ENCODE measurements around the gene PVALB.

PVALB gene

DNA sequence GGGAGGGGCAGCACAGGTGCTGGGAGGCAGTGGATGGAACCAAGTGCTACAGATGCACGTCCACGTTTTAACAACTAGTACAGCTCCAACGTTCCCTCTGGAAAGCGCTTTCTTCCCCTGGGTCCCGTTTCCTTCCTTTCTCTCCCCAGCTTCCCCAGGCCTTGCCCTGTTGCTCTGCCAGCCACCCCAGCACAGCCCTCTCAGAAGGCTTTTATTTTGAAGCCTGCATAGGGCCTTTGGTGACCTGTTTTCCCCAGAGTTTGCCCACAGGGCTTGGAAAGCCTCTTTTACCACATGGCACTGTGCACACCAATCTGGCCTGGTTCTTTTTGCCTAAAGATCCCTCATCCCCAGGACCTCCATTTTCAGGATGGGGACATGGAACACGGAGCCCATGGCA is 30.1 kb upstream of the PVALB start:
- DNase-seq, result no peak
- Histone ChIP-seq H3K4me3 (ENCODE audit: control insufficient read depth in 1 of 7, extremely low read depth in 1 of 7, insufficient read depth in 4 of 7, low read depth in 2 of 7, low read length in 6 of 7) (no peak overlapping the region), H3K36me3 (ENCODE audit: control insufficient read depth in 4 of 4, insufficient read depth in 4 of 4, low read length in 3 of 4) (no peaks in the 10 kb centered on the region), H3K9me3 (ENCODE audit: control extremely low read depth in 1 of 5, control insufficient read depth in 4 of 5, insufficient read depth in 2 of 5, low read depth in 1 of 5, low read length in 4 of 5) (no peaks in the 10 kb centered on the region), H3K27me3 (replicated peaks in 2 of 5; ENCODE audit: control insufficient read depth in 4 of 5, insufficient read depth in 5 of 5, low read length in 4 of 5) (peaks cover 0 to 5% (median 0%) of the 10 kb centered on the region in 5 experiments), H3K4me1 (ENCODE audit: control extremely low read depth in 1 of 4, control insufficient read depth in 4 of 4, insufficient read depth in 4 of 4, low read length in 3 of 4) (peaks cover 0 to 4% (median 0%) of the 10 kb centered on the region in 4 experiments), H3K27ac (ENCODE audit: insufficient read depth in 1 of 2, low read depth in 1 of 2, low read length in 2 of 2, poor library complexity in 1 of 2, severe bottlenecking in 2 of 2) (no peak overlapping the region)
- CTCF ChIA-PET, result interaction anchor here (1.4 kb wide), 1 partner anchor 9 kb away, joined by 6 read pairs; no protein-coding TSS in a partner anchor
- POLR2A ChIA-PET, result no interaction called here
- 77% methylated on average over 5 of the region's 6 CpGs for WGBS (ENCODE audit: insufficient coverage)

GRCh38 chr22:36846271-36846670 is 29.4 kb upstream of the PVALB start:
- DNase-seq, result no peak
- Histone ChIP-seq H3K9me3 (ENCODE audit: control extremely low read depth in 1 of 5, control insufficient read depth in 4 of 5, insufficient read depth in 2 of 5, low read depth in 1 of 5, low read length in 4 of 5) (no peaks in the 10 kb centered on the region), H3K4me1 (ENCODE audit: control extremely low read depth in 1 of 4, control insufficient read depth in 4 of 4, insufficient read depth in 4 of 4, low read length in 3 of 4) (peaks cover 0 to 4% (median 0%) of the 10 kb centered on the region in 4 experiments), H3K36me3 (ENCODE audit: control insufficient read depth in 4 of 4, insufficient read depth in 4 of 4, low read length in 3 of 4) (no peaks in the 10 kb centered on the region), H3K27ac (ENCODE audit: insufficient read depth in 1 of 2, low read depth in 1 of 2, low read length in 2 of 2, poor library complexity in 1 of 2, severe bottlenecking in 2 of 2) (no peak overlapping the region), H3K27me3 (replicated peaks in 2 of 5; ENCODE audit: control insufficient read depth in 4 of 5, insufficient read depth in 5 of 5, low read length in 4 of 5) (peaks cover 0 to 4% (median 0%) of the 10 kb centered on the region in 5 experiments), H3K4me3 (ENCODE audit: control insufficient read depth in 1 of 7, extremely low read depth in 1 of 7, insufficient read depth in 4 of 7, low read depth in 2 of 7, low read length in 6 of 7) (no peak overlapping the region)
- 86% methylated on average over 5 of the region's 5 CpGs for WGBS (ENCODE audit: insufficient coverage)
- ChIA-PET CTCF (interaction anchor here (1.4 kb wide), 2 partner anchors 10 to 12 kb away, joined by 4 to 6 read pairs; no protein-coding TSS in a partner anchor), POLR2A (no interaction called here)

DNA sequence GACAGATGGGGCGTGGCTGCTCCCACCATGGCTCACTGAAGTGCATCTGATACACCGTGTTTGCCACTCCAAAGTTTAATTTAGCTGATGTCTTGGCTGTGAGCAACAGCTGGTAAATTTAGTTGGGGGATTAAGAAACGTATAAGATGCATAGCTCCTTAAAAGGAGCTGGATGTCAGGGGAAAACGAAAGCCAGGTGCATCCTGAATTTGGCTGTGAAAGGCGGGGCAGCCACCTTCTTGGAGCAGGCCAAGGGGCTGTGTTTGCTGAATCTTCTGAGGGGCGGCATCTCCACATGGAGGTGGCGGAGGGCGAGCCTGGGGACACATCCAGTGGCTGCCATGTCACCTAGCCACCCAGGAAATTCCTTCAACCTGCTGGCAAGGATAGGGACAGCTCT is 23.3 kb upstream of the PVALB start:
- H3K4me3 ChIP-seq (ENCODE audit: control insufficient read depth in 1 of 7, extremely low read depth in 1 of 7, insufficient read depth in 4 of 7, low read depth in 2 of 7, low read length in 6 of 7), result no peak overlapping the region
- H3K36me3 ChIP-seq (ENCODE audit: control insufficient read depth in 4 of 4, insufficient read depth in 4 of 4, low read length in 3 of 4), result no peaks in the 10 kb centered on the region
- ChIA-PET CTCF (interaction anchor here (1.0 to 1.5 kb wide), 2 partner anchors 13 to 16 kb away, joined by 3 to 6 read pairs; no protein-coding TSS in a partner anchor), POLR2A (no interaction called here)
- H3K4me1 ChIP-seq (ENCODE audit: control extremely low read depth in 1 of 4, control insufficient read depth in 4 of 4, insufficient read depth in 4 of 4, low read length in 3 of 4), result peaks cover 3 to 8% (median 7%) of the 10 kb centered on the region in 4 experiments
- DNase-seq, result peak in 2 of 3 donors; percentile 71 to 80
- H3K27me3 ChIP-seq (replicated peaks in 2 of 5; ENCODE audit: control insufficient read depth in 4 of 5, insufficient read depth in 5 of 5, low read length in 4 of 5), result peaks cover 0 to 2% (median 0%) of the 10 kb centered on the region in 5 experiments
- WGBS (ENCODE audit: insufficient coverage), result 57% methylated on average over 5 of the region's 8 CpGs
- no peak overlapping the region for H3K27ac ChIP-seq (ENCODE audit: insufficient read depth in 1 of 2, low read depth in 1 of 2, low read length in 2 of 2, poor library complexity in 1 of 2, severe bottlenecking in 2 of 2)
- H3K9me3 ChIP-seq (ENCODE audit: control extremely low read depth in 1 of 5, control insufficient read depth in 4 of 5, insufficient read depth in 2 of 5, low read depth in 1 of 5, low read length in 4 of 5), result peaks cover 0 to 3% (median 2%) of the 10 kb centered on the region in 5 experiments

DNA sequence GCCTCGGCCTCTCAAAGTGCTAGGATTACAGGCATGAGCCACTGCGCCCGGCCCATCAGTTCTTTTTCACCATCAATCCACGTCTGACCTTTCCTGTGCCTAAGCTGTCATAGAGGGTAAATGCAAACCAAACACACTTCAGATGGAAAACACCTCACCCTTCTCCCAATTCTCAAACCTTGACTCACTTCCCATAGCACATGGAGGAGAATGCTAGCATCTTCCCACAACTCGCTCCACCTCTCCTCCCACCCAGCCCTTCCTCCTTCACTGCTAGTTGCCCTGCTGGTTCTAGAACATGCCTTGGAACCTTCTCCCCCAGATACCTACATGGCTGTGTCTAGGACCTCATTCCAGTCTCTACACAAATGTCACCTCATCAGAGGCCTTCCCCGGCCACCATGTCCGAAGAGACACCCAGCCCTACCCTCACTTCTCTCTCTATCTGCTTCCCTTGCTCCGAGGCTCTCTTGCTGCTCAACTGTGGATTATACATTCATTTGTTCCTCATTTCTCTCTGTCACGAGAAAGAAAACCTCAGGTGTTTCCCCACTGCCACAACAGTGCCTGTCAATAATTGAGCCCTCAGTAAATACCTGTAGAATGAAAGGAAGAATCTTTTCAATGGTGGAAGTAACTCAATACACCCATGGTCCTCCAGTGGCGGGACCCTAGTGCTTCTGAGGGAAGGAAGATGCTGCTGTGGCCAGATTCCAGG is 22.7 kb upstream of the PVALB start:
- 88% methylated on average over 8 of the region's 10 CpGs for WGBS (ENCODE audit: insufficient coverage)
- POLR2A ChIA-PET, result no interaction called here
- CTCF ChIA-PET, result interaction anchor here (1.5 kb wide), 1 partner anchor 17 kb away, joined by 6 read pairs; no protein-coding TSS in a partner anchor

GRCh38 chr22:36838119-36839030 is 21.5 kb upstream of the PVALB start:
- ChIA-PET CTCF (interaction anchor here (1.6 kb wide), 1 partner anchor 34 kb away, joined by 4 read pairs; no protein-coding TSS in a partner anchor), POLR2A (no interaction called here)
- DNase-seq, result no peak
- 99% methylated on average over 8 of the region's 10 CpGs for WGBS (ENCODE audit: insufficient coverage)
- H3K36me3 ChIP-seq (ENCODE audit: control insufficient read depth in 4 of 4, insufficient read depth in 4 of 4, low read length in 3 of 4), result no peaks in the 10 kb centered on the region
- H3K4me3 ChIP-seq (ENCODE audit: control insufficient read depth in 1 of 7, extremely low read depth in 1 of 7, insufficient read depth in 4 of 7, low read depth in 2 of 7, low read length in 6 of 7), result no peak overlapping the region
- H3K9me3 ChIP-seq (ENCODE audit: control extremely low read depth in 1 of 5, control insufficient read depth in 4 of 5, insufficient read depth in 2 of 5, low read depth in 1 of 5, low read length in 4 of 5), result peaks cover 0 to 5% (median 2%) of the 10 kb centered on the region in 5 experiments
- H3K27ac ChIP-seq (ENCODE audit: insufficient read depth in 1 of 2, low read depth in 1 of 2, low read length in 2 of 2, poor library complexity in 1 of 2, severe bottlenecking in 2 of 2), result no peak overlapping the region
- peaks cover 3 to 8% (median 5%) of the 10 kb centered on the region in 4 experiments for H3K4me1 ChIP-seq (ENCODE audit: control extremely low read depth in 1 of 4, control insufficient read depth in 4 of 4, insufficient read depth in 4 of 4, low read length in 3 of 4)
- H3K27me3 ChIP-seq (replicated peaks in 2 of 5; ENCODE audit: control insufficient read depth in 4 of 5, insufficient read depth in 5 of 5, low read length in 4 of 5), result peaks cover 0 to 2% (median 1%) of the 10 kb centered on the region in 5 experiments

More for the DNA sequence above, 22.7 kb upstream of the PVALB start:
- Histone ChIP-seq H3K27me3 (replicated peaks in 2 of 5; ENCODE audit: control insufficient read depth in 4 of 5, insufficient read depth in 5 of 5, low read length in 4 of 5) (peaks cover 0 to 2% (median under 1%) of the 10 kb centered on the region in 5 experiments), H3K4me1 (ENCODE audit: control extremely low read depth in 1 of 4, control insufficient read depth in 4 of 4, insufficient read depth in 4 of 4, low read length in 3 of 4) (peaks cover 3 to 8% (median 5%) of the 10 kb centered on the region in 4 experiments), H3K36me3 (ENCODE audit: control insufficient read depth in 4 of 4, insufficient read depth in 4 of 4, low read length in 3 of 4) (no peaks in the 10 kb centered on the region), H3K9me3 (ENCODE audit: control extremely low read depth in 1 of 5, control insufficient read depth in 4 of 5, insufficient read depth in 2 of 5, low read depth in 1 of 5, low read length in 4 of 5) (peaks cover 0 to 3% (median 2%) of the 10 kb centered on the region in 5 experiments), H3K27ac (ENCODE audit: insufficient read depth in 1 of 2, low read depth in 1 of 2, low read length in 2 of 2, poor library complexity in 1 of 2, severe bottlenecking in 2 of 2) (no peak overlapping the region), H3K4me3 (ENCODE audit: control insufficient read depth in 1 of 7, extremely low read depth in 1 of 7, insufficient read depth in 4 of 7, low read depth in 2 of 7, low read length in 6 of 7) (no peak overlapping the region)
- peak in 2 of 3 donors; percentile 52 to 58 for DNase-seq

DNA sequence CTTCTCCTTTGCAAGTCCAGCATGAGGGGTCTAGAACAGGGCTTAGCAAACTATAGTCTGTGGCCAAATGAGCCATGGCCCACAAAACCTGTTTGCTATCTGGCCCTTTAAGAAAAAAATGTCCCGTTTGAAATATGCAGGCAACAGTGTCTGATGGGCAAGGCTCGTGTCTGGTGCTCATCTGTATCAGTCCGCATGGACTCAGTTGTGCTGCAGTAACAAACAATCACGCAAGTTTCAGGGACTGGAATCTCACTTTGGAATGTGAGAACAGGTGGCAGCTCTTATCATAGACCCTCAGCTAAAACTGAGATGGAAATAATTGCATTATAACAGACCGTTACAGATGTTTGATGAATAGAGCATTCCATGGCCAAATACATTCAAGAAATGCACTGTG is 19.1 kb upstream of the PVALB start:
- Histone ChIP-seq H3K27ac (ENCODE audit: insufficient read depth in 1 of 2, low read depth in 1 of 2, low read length in 2 of 2, poor library complexity in 1 of 2, severe bottlenecking in 2 of 2) (no peak overlapping the region), H3K9me3 (ENCODE audit: control extremely low read depth in 1 of 5, control insufficient read depth in 4 of 5, insufficient read depth in 2 of 5, low read depth in 1 of 5, low read length in 4 of 5) (peaks cover 0 to 7% (median 2%) of the 10 kb centered on the region in 5 experiments), H3K4me1 (ENCODE audit: control extremely low read depth in 1 of 4, control insufficient read depth in 4 of 4, insufficient read depth in 4 of 4, low read length in 3 of 4) (peaks cover 3 to 8% (median 5%) of the 10 kb centered on the region in 4 experiments), H3K36me3 (ENCODE audit: control insufficient read depth in 4 of 4, insufficient read depth in 4 of 4, low read length in 3 of 4) (no peaks in the 10 kb centered on the region), H3K27me3 (replicated peaks in 2 of 5; ENCODE audit: control insufficient read depth in 4 of 5, insufficient read depth in 5 of 5, low read length in 4 of 5) (peaks cover 0 to 2% (median 1%) of the 10 kb centered on the region in 5 experiments), H3K4me3 (ENCODE audit: control insufficient read depth in 1 of 7, extremely low read depth in 1 of 7, insufficient read depth in 4 of 7, low read depth in 2 of 7, low read length in 6 of 7) (no peak overlapping the region)
- 96% methylated on average over 5 of the region's 5 CpGs for WGBS (ENCODE audit: insufficient coverage)
- no peak for DNase-seq
- CTCF ChIA-PET, result interaction anchor here (2.3 kb wide), 1 partner anchor 17 kb away, joined by 7 read pairs; no protein-coding TSS in a partner anchor
- POLR2A ChIA-PET, result no interaction called here

Data from common myeloid progenitor, CD34-positive (primary cell).